HepG2 (cell line): ENCODE measurements around the gene UTRN. TPM values are rescaled to one million over a fixed set of nuclear protein-coding genes. Genes with fewer than 3 reads are reported as not detected.

Experiments used
- CBX1 ChIP-seq: IDR thresholded peaks from one replicate; pipeline ENCODE4 v1.6.1; 2016; ENCODE audit warnings: antibody characterized with exemption, low read depth
- ERF ChIP-seq: IDR thresholded peaks from 2 replicates; pipeline ENCODE4 v1.6.1; 2018; ENCODE audit warnings: missing biosample characterization, missing genetic modification reagents
- GFI1 ChIP-seq: sonication (generic); formaldehyde crosslinking; IDR thresholded peaks from 2 replicates; pipeline ENCODE4 v1.5.0; 2020; ENCODE audit warnings: missing genetic modification reagents, mild to moderate bottlenecking, borderline replicate concordance
- HCFC1 ChIP-seq: fragments of 150-350 bp; IDR thresholded peaks from 2 replicates; pipeline ENCODE4 v1.6.1; 2014; ENCODE audit warnings: low read depth, low read length
- HMGXB3 ChIP-seq: sonication (generic); formaldehyde crosslinking; IDR thresholded peaks from 2 replicates; pipeline ENCODE4 v1.4.0; 2020; ENCODE audit warnings: missing genetic modification reagents, borderline replicate concordance
- SOX6 ChIP-seq, 2 experiments: fragments of 450-650 bp in 1 of 2; sonication (generic) in 1 of 2; formaldehyde crosslinking in 1 of 2; IDR thresholded peaks; 2 replicates each; pipeline versions ENCODE4 v1.4.0 to v1.6.1; 2017 to 2020; ENCODE audit warnings: antibody characterized with exemption in 1 of 2, mild to moderate bottlenecking in 1 of 2, missing genetic modification reagents in 1 of 2
- SRSF1 ChIP-seq: fragments of 200-400 bp; formaldehyde crosslinking; optimal IDR thresholded peaks from 2 replicates; pipeline ENCODE3; 2017; ENCODE audit warnings: mild to moderate bottlenecking, low read depth, low read length, moderate library complexity
- THRA ChIP-seq: sonication (generic); formaldehyde crosslinking; IDR thresholded peaks from 2 replicates; pipeline ENCODE4 v1.4.0; 2020; ENCODE audit warnings: missing genetic modification reagents, borderline replicate concordance
- ZFP41 ChIP-seq: sonication (generic); formaldehyde crosslinking; IDR thresholded peaks from 2 replicates; pipeline ENCODE4 v1.4.0; 2020; ENCODE audit warnings: mild to moderate bottlenecking, missing genetic modification reagents, borderline replicate concordance
- ZMYM2 ChIP-seq: sonication (generic); formaldehyde crosslinking; IDR thresholded peaks from 2 replicates; pipeline ENCODE4 v1.8.0; 2022; ENCODE audit warnings: mild to moderate bottlenecking, missing genetic modification reagents
- ZNF138 ChIP-seq: sonication (generic); formaldehyde crosslinking; IDR thresholded peaks from 2 replicates; pipeline ENCODE4 v1.5.0; 2020; ENCODE audit warnings: mild to moderate bottlenecking, low read depth, missing genetic modification reagents
- ZNF605 ChIP-seq: sonication (generic); formaldehyde crosslinking; IDR thresholded peaks from 2 replicates; pipeline ENCODE4 v1.8.0; 2022; ENCODE audit warnings: mild to moderate bottlenecking, missing genetic modification reagents
- ZNF784 ChIP-seq: sonication (generic); formaldehyde crosslinking; IDR thresholded peaks from 2 replicates; pipeline ENCODE4 v1.5.1; 2020; ENCODE audit warnings: missing genetic modification reagents, mild to moderate bottlenecking, borderline replicate concordance
- ZNF879 ChIP-seq: sonication (generic); formaldehyde crosslinking; IDR thresholded peaks from 2 replicates; pipeline ENCODE4 v1.8.1; 2023; ENCODE audit warnings: missing genetic modification reagents
- ZXDC ChIP-seq: sonication (generic); formaldehyde crosslinking; IDR thresholded peaks from 2 replicates; pipeline ENCODE4 v1.5.0; 2020; ENCODE audit warnings: mild to moderate bottlenecking, missing genetic modification reagents
- polyA plus RNA-seq, 8 experiments: library from polyadenylated mRNA; depleted of rRNA in 3 of 8; stranded (reverse) in 7 of 8; unstranded in 1 of 8; fragments of >200 nt; fragmentation: Illumina TruSeq in 4 of 8; extraction: Trizol in 4 of 8; gene quantifications; 2 replicates each; pipeline versions ENCODE4 v1.2.1 to v1.2.3, GENCODE V29; 2011 to 2016; ENCODE audit warnings: low read depth in 4 of 8, missing spikeins in 1 of 8, mixed read lengths in 1 of 8; ENCODE audit not compliant: insufficient read depth in 1 of 8
- total RNA-seq, 5 experiments: library from RNA; depleted of rRNA; stranded (reverse); fragments of >200 nt; fragmentation: Illumina TruSeq; extraction: Trizol; gene quantifications; 2 replicates each; pipeline ENCODE4 v1.2.3, GENCODE V29; 2016; ENCODE audit warnings: low read depth in 1 of 5
- TF ChIP-seq, protein P1 (sequence below): IDR thresholded peaks from 2 replicates; pipeline ENCODE4 v1.6.1; 2016; ENCODE audit warnings: low read depth, control low read depth

Gene UTRN
- total and polyA plus RNA-seq, 2 of the 13 experiments (the other 11 are each of a cell fraction or from before 2014, with no cell fraction given), result 102 to 116 TPM

DNA sequence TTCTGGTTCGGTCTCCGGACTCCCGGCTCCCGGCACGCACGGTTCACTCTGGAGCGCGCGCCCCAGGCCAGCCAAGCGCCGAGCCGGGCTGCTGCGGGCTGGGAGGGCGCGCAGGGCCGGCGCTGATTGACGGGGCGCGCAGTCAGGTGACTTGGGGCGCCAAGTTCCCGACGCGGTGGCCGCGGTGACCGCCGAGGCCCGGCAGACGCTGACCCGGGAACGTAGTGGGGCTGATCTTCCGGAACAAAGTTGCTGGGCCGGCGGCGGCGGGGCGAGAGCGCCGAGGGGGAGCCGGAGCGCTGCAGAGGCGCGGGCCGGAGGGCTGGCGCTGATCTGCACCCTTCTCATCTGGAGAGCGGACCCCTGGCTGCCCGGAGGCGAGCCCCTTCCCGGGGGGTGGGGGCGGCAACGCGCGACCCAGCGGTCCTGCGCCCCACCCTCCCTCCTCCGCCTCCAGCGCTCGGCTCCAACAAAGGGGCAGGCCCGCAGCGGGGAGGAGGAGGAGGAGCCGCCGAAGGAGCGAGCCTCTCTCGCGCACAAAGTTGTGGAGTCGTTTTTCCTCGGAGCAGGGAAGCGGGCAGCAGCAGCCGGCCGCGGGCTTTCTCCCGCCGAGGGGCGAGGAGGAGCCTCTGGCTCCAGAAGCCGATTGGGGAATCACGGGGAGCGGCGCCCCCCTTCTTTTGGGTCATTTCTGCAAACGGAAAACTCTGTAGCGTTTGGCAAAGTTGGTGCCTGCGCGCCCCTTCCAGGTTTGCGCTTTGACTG is at the start of gene UTRN (continued):
- TF ChIP-seq ZNF784 (CRISPR knock-in tag), result peak; percentile 97
- TF ChIP-seq THRA (CRISPR knock-in tag), result peak; percentile 73
- TF ChIP-seq ZNF138 (CRISPR knock-in tag), result peak; percentile 97
- TF ChIP-seq GFI1 (CRISPR knock-in tag), result peak; percentile 81; the same call in 1 of the 2 replicates
- TF ChIP-seq ZMYM2 (CRISPR knock-in tag), result no peak
- no peak for TF ChIP-seq SOX6 (IDR thresholded peaks at IDR 0.05)
- TF ChIP-seq SOX6 (CRISPR knock-in tag; IDR thresholded peaks at IDR 0.05), result peak; percentile 82
- TF ChIP-seq CBX1, result no peak
- no peak for TF ChIP-seq HCFC1
- peak; percentile 89; the same call in 1 of the 2 replicates for TF ChIP-seq ZXDC
- TF ChIP-seq ZFP41, result peak; percentile 92; the same call in 1 of the 2 replicates
- TF ChIP-seq HMGXB3 (CRISPR knock-in tag), result no peak; the same call in 1 of the 2 replicates
- TF ChIP-seq, protein P1, sequence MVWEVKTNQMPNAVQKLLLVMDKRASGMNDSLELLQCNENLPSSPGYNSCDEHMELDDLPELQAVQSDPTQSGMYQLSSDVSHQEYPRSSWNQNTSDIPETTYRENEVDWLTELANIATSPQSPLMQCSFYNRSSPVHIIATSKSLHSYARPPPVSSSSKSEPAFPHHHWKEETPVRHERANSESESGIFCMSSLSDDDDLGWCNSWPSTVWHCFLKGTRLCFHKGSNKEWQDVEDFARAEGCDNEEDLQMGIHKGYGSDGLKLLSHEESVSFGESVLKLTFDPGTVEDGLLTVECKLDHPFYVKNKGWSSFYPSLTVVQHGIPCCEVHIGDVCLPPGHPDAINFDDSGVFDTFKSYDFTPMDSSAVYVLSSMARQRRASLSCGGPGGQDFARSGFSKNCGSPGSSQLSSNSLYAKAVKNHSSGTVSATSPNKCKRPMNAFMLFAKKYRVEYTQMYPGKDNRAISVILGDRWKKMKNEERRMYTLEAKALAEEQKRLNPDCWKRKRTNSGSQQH (CRISPR knock-in tag), result peak; percentile 93; the same call in 1 of the 2 replicates
- peak; percentile 79 for TF ChIP-seq ZNF605 (CRISPR knock-in tag)
- peak; percentile 93 for TF ChIP-seq ERF (CRISPR knock-in tag)
- TF ChIP-seq ZNF879 (CRISPR knock-in tag), result no peak
- TF ChIP-seq SRSF1, result peak; percentile 96
